GM19035 (cell line): ENCODE measurements around the gene SOX5.

Experiments
- ATAC-seq: cut with Tn5 transposase; IDR thresholded peaks from one replicate; pipeline ENCODE4 v1.9.1; 2021; ENCODE audit not compliant: unreplicated experiment

Gene SOX5

DNA sequence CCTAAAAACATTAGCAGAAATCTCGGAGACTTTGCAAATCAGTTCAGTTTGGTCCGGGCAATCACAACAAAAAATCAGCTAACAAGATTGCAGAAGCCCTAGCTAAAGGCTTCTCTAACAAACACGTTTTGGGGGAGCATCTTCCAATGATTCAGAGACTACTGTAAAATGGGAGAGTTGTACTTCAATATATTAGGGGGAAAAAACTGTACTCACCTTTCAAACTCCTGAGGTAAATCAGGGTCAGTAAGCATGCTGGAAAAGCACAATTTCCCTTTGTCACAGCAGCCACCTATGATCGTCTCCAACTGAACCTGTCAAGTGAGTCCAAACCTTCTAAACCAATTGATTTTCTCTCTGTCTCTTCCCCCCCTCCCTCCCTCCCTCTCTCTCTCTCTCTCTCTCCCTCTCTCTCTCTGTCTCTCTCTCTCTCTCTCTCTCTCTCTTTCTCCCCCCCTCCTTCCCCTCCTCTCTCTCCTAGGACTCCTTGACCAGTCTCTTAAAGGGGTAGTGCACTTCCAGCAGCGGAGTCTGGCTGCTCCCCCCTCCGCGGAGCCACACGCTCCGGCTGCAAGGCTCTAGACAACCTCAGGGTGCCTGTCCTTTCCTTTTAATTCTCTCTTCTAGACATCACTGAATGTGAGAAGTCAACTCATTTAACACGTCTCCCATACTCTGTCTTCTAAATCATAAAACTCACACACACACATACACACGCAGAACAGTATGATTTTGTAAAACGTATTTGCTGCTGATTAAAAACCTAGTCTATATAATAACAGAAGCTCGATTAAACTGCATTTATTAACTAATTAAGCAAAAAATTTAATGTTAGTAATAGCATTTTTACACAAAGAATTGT, at the start of gene SOX5:
Gene SOX5 (minus strand): TSS at position 323 of the 862 bp plus-strand sequence. CDS start 69 bp downstream, at position 254.
- no peak for ATAC-seq

DNA sequence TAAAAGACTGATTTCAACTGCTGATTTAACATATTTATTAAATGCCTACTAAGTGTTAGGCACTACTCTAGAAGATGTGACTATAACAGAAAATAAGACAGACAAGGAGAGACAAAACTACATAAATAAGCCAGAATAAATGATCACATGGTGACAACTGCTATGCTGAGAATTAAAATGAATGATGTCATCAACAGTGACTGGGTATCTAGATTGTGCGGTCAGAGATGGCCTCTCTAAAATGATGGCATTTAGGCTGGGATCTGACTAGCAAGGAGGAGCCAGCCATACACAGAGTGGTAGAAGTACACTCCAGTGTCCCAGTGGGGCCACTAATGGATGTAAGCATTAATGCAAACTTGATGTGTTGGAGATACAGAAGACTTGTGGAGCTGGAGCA, 37.6 kb upstream of the SOX5 start:
- ATAC-seq = no peak

DNA sequence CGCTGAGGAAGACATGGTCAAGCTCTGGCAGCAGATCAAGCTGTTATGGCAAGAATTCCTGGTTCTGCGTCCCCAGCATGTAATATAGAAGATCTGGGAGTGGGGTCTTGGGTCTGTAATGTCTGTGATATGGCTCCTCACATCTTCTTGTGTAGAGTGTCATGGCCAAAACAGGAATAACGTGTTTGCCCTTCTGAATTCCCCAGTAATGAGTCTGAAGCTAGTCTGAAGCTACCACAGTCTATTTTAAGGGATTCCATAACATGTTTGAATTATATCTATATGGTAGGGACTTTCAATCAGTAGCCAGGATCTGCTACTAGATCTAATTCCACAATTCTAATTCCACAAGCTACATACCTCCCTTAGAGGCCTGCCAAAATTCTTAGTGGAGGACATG, 31.4 kb upstream of the SOX5 start:
- ATAC-seq = no peak

DNA sequence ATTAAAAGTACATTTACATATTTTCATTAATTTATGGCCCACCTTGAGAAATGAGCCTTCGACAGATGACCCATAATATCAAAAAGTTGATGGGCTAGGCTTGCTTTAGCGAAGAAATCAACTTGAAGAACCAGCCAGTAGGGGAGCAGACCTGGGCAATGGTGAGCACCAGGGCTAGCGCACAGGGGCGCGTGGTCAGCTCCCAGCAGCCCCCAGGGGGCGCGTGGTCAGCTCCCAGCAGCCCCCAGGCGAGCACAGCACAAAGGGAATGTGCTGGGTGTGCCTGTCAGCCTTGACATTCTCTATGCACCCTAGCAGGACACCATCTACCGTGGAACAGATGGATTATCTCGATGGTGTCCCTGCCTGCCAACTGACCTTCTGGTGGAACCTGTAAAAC, 15.3 kb upstream of the SOX5 start:
- no peak for ATAC-seq

DNA sequence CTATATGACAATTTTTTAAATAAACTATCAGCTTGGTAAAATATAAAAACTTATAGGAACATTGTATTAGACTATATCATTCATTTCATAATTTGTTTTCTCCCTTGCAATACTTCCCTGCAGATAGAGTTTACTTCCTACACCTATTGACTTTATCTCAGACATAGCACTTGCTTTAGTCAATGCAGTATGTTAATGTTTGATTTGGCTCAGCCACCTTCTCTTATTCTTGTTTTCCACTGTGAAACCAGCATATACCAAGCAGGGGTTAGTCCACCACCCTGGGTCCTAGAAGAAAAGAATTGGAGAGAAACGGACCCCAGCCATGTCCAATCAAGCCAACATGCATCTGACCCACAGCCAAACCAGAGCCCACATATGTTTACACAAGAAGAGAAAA, 10.4 kb upstream of the SOX5 start:
- no peak for ATAC-seq

DNA sequence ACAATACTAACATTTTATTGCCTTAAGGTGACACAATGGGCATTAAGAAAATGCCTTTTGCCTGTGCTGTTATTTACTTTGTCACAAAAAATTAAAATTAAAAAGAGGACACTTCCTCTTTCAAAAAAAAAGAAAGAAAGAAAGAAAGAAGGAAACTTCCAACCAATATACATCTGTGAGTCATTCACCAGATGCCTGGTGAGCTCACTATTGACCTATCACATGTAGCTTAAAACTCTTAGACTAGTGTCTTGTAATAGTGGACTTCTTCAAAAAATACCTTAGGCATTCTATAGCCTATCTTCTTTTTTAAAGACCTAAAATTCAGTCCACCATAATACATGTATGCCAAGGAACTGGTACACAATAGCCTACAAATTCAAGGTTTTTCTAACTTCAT, 4.9 kb upstream of the SOX5 start:
- no peak for ATAC-seq

DNA sequence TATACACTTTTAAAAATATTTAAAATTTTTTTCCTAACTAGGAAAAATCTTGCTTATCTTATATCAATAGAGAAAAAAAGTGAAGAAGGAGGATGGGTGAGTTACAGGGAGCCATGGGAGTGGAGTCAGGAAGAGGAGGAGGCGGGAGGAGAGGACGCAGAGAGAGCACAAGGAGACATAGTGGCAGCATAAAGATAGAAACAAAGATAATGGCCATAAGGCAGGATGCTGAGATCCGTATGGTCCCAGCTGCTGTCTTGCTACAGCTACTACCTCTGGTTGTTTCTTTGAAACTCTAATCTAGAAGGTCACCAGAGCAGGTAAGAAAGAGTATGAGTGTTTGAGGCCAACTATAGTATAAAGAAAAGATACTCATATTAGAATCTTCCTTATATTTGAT, 2.6 kb upstream of the SOX5 start:
- ATAC-seq = no peak

DNA sequence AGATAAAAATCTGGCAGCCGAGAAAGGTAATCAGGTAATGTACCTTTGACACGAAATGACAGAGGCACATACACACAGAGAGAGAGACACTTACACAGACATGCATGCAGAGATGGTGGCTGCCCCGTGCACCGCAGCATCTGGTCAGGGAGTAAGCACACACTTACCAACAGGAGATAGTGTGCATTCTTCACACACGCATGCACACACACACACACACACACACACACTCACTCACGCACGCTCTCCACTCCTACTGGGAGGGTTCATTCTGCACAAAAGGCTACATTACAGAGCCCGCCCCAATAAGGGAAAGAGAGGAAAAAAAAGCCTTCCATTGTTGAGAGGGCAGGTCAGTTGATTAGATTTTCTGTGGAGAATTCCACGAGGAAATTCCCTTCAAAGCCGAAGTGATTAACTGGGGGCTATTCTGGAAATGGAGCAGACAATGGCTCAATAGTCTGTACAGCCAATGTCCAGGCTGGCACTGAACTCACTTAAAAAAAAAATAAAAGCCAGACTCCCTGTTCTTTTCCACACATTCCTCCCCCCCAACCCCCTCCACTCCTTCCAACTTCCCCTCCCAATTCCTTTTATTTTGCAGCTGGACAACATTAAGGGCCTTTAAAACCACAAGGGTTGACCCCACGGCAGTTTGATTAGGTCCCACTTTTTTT, 1.4 kb upstream of the SOX5 start:
- no peak for ATAC-seq

DNA sequence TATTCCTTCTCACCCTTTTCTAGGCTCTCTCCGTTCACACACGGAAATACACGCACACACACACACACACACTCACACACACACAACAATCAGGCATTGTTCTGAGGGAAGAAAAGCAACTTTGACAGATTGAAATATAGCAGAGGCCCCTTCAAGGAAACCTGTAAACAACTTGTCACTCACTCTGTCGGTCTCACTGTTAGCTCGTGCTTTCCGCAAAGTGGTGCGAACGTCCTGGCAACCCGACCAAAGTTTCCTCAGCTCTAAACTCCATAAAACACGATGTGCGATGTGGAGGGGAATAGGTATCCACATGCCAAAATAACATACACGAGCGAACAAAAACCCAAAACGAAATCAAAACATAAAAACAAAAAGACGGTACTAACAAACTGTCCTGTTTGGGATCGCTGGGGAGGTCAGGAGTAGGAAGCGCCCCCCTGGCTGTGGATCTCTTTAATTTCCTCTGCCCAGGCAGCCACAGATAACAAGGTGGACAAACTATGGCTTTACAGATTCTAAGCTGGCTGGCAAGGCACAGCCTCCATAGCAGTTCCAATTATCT, 822 bp upstream of the SOX5 start:
- ATAC-seq = no peak

DNA sequence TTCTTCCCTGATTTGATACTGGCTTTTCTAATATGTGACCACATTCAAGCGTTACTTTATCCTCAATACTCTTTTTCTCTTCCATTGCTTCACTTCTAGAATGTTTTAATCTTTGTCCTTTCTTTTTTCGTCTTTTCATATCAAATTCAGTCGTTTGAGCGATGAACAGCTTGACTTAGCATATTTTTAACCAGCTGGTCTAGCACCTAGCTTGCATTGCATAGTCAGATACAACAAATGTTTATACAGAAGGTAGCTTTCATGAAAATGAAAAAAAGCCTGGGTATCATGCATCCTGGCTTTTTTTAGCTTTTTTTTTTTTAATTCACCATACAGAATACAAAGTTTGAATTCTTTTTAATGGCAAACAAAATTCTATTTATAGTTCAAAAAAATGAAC, 1.2 kb downstream of the SOX5 start:
- ATAC-seq = no peak

DNA sequence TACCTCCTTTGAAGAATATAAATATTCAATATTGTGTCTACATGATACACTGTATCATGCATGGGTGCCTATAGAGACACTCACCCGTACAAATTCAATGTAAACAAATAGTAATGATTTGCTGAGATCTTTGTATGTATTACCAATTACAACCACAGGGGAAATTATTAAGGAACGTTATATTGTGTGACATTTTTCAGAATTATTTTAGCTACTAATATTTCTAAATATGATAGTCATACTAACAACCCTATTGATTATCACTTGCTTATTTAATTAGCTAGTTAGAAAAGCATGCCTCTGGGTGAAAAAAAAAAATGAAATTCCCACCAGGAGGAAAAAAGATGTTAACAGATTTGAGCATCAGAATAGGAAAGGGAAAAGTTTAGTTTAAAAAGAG, 2.1 kb downstream of the SOX5 start:
- ATAC-seq = no peak

DNA sequence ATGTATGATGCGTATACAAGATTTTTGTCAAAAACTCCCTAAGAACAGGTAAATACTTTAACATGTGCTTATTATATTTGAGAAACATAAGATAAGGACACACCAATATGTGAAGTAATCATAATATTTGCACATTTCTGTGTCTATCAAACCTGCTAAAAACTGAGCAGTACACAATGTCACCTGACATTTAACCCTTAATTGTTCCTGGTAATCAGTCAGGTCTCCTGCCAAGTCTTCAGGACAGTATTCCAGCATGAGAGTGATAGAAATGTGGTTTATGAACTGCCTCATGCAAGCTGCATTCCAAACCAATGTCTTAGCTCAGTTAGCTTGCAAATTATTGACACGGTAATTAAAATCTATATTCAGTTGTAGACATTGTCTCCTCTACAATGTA, 4.2 kb downstream of the SOX5 start:
- ATAC-seq = no peak

DNA sequence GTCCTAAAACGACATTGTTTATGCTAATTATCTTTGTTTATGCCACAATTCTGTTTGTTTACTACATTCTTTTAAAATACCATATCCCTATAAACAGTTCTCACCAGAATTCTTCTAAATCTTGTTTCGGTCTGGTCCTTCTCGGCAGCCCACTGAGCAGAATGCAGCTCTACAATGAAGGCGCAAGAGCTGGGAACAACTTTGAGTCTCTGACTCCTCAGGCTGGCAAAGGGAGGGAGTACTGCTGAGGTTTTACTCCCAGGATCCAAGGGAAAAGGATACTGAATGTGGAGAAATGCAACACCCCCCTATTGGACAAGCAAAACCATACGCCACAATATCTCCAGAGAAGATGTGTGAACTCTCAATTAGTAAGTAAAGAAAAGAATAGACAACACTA, 5.4 kb downstream of the SOX5 start:
- ATAC-seq = no peak

DNA sequence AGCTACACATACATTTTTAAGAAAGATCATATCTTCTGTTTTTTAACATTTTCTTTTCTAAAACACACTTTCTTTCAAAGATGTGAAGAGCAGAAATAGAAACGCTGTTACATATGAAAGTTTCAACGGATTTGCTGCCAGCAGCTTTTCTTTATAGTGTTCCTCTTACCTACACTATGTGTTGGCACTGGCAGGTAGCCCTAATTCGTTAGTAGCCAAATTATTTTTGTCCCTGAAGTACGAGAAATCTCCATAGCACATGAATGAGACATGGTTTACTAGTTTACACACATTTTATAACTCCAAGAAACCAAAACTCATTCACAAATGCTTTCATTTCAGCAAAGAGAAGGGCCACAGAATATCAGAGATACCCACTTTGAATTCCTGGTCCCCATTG, 6.6 kb downstream of the SOX5 start:
- no peak for ATAC-seq

DNA sequence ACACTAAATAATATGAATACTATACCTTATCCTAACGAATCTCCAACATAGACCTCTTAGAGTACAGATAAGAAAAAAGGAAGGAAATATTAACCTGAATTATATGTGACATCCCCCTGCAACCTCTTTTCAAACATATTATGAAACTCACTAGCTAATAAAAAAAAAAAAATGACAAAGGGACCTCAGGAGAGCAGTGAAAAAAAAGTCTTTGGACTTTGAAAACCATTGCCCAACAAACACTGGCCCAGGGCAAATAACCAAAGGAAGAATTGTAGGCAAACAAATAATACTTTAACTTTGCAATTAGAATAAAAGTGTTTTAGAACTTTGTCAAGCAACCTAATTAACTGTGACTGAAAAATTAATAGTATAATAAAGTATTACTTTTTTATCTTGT, 7.7 kb downstream of the SOX5 start:
- no peak for ATAC-seq

DNA sequence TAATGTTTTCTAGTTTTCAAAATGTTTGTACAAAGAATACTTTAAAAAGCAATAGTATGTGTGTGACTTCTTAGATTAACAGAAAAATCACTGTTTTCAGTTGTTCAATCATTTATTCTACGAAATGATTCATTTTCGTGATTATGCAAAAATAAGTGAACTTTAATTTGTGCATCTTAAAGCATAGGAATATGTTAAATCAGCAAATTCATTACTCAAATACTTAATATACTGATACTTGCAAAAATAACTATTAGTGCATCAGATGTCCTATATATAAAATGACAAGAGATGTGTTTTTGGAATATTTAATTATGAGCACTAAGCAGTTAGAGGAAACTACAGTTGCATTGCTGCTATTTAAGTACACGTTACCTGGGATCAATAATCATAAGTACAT, 11.0 kb downstream of the SOX5 start:
- ATAC-seq = no peak

DNA sequence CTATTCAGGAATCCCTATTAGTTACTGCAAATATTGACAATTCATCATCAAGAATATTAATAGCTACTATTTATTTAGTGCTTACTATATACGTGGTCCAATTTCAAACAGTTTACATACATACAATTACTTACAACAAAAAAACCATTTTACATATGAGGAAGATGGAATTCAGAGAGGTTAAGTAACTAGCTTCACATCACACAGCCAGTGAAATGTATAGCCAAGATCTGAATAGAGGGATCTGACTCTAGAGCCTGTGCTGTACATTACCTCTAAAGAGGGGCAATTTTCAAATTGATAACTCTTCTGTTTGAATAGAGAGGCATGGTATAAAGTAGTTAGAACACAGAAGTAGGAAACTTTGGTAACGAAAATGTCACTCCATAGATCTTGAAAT, 18.3 kb downstream of the SOX5 start:
- no peak for ATAC-seq

DNA sequence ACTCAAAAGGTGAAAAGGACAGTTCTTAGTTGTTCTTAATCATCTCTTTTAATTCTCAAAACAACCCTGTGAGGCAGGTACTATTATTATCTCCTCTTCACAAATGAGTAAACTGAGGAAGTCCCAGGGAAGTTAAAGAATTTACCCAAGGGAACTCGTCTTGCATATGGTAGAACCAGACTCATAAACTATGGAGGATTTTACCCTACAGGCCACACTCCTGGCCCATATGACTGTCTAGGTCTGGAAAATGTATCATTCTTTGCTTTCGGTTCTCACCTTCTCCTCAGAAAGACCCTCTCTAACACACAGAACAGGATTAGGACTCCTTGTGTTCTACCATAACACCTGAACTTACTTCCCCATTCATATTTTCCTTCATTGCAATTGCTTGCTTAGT, 18.9 kb downstream of the SOX5 start:
- ATAC-seq = no peak

DNA sequence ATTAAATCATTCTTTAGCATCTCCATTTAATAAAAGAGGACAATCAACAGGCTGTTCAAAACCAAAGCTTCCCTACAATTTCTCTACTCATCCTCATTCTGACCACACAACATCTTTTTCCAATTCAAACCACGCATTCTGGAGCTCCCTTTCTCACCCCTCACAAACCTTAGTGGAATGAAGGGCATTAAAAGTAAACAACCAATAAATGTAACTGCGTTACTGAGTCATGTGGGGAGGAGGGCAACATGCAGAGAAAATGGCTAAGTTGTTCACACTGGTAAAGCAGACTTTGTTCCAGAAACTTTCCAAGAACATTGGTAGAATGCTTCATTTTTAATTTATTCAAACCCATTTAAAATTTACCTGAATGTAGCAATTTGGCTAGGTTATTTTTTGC, 19.6 kb downstream of the SOX5 start:
- no peak for ATAC-seq

DNA sequence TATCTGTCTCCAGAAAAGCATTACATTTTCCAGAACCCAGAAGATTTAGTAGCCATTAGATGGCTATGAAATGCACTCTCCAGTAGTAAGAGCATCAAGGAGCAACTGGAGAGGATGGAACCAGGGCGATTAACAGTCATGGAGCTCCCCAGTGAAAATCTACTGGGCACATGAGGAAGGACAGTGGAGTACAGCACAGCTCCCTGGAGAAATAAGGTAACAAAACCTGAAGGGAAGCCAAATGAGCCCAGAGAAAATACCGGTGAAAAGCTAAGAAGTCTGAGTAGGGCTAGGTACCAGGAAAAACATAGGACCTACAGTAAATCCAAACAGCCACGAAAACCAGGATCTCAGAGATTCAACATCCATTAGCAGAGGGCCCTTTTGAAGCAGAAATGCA, 21.6 kb downstream of the SOX5 start:
- no peak for ATAC-seq

DNA sequence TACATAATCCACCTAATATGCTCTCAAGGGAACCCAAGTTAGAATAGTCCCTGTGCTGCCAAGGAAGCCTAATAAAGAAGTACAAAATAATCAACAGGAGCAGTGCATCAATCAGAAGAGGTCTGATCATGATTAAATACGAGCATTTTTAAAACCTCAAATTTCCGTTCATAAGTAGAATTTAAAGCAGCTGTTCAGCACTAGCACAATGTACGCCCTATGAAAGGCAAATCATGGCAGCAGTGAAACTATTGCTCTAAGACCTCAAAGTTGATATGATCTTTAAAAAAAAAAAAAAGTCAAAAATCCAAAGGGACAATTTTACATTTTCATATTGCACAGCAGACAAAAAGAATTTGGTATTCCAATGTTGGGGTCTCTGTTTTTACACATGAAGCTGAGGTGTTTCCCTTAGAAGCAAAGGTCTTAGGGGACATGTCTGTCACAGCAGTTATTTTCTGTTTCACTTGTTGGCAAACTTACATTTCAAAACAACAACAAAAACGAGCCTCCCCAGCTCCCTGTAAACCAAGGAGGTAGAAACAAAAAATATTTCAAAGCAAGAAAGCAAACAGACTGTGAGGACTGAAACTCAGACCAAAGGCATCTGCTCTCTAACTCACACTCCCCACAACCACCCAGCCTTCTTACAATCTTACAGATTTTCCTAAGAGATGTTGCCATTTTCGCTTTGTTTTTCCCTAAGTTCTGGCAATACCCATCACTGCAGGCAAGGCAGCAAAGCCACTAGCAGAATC, 28.2 kb downstream of the SOX5 start:
- peak; percentile 49 for ATAC-seq

DNA sequence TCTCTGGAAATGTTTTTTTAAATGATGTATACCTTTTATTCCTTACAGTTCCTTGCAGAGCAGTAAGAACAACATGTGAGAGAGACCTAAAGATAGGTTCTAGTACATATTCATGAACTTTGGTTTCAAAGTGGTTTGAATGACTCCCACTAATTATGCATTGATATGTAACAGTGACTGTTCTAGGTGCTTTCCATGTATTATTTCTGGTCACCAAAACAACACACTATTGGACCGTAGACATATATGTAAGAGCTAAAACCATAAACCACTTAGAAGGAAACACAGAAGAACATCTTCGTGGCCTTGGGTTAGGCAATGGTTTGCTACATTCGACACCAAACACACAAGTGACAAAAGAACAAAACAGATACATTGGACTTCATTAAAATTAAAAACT, 37.9 kb downstream of the SOX5 start:
- no peak for ATAC-seq
